IMR-90 (cell line): Measurements from ENCODE around the gene PI4KA. TPM values are rescaled to one million over a fixed set of nuclear protein-coding genes. Genes with fewer than 3 reads are reported as not detected.
A peak's percentile ranks its signal among the peaks of the same experiment; 100 is the strongest.
"Not testable (repeated sequence)": the region's sequence is repeated elsewhere in the genome, so short reads cannot be mapped to it uniquely, and the experiment has no call there.

Experiments used
- ATAC-seq: fragments of 200-7000 bp; cut with Tn5 transposase; 2 replicates; pipeline ENCODE4 v1.9.1; 2020; ENCODE audit warnings: low read depth, mild to moderate bottlenecking, moderate library complexity
- BruUV-seq: library from RNA; stranded (reverse); fragments of 400-500 nt; replicated peaks from 2 replicates; lab custom pipeline; 2021; lab: Mats Ljungman, UMichigan
- CTCF ChIA-PET: fragments of 300-600 bp; formaldehyde crosslinking; extraction: SDS; loops from one replicate; lab custom pipeline; 2021; ENCODE audit warnings: antibody characterized with exemption; lab: Yijun Ruan, JAX
- POLR2A ChIA-PET: fragments of 300-600 bp; sonication (Branson Sonifier 250); formaldehyde crosslinking; loops from one replicate; lab custom pipeline; 2022; ENCODE audit warnings: antibody characterized with exemption; ENCODE audit not compliant: unreplicated experiment; lab: Charles Lee
- DNase-seq: peaks from one replicate; pipeline ENCODE4 v3.0.0; 2013
- H2AFZ ChIP-seq: replicated peaks from 2 replicates; pipeline ENCODE3; 2013; ENCODE audit warnings: low read length, mild to moderate bottlenecking; ENCODE audit not compliant: poor library complexity
- H2AK5ac ChIP-seq: 2 replicates; pipeline ENCODE4 v1.6.1; 2013; ENCODE audit warnings: low read depth, low read length, inconsistent platforms
- H2AK9ac ChIP-seq: replicated peaks from 2 replicates; pipeline ENCODE3; 2013; ENCODE audit warnings: mild to moderate bottlenecking, low read depth, low read length, moderate library complexity; ENCODE audit not compliant: poor library complexity
- H2BK120ac ChIP-seq: 2 replicates; pipeline ENCODE4 v1.6.1; 2013; ENCODE audit warnings: low read depth, low read length, inconsistent platforms
- H2BK15ac ChIP-seq: 3 replicates; pipeline ENCODE4 v1.6.1; 2013; ENCODE audit warnings: low read depth, low read length, inconsistent platforms
- H2BK20ac ChIP-seq: 2 replicates; pipeline ENCODE4 v1.6.1; 2013; ENCODE audit warnings: low read depth, mild to moderate bottlenecking, inconsistent platforms, low read length, moderate library complexity
- H2BK5ac ChIP-seq: 2 replicates; pipeline ENCODE4 v1.6.1; 2013; ENCODE audit warnings: mild to moderate bottlenecking, low read depth, low read length, inconsistent platforms; ENCODE audit not compliant: poor library complexity, severe bottlenecking
- H3K14ac ChIP-seq: replicated peaks from 2 replicates; pipeline ENCODE4 v1.6.1; 2013; ENCODE audit warnings: low read depth, low read length, inconsistent platforms
- H3K18ac ChIP-seq: 2 replicates; pipeline ENCODE4 v1.6.1; 2013; ENCODE audit warnings: low read depth, low read length, control low read depth
- H3K23ac ChIP-seq: 2 replicates; pipeline ENCODE4 v1.6.1; 2013; ENCODE audit warnings: low read depth, low read length, inconsistent platforms
- H3K27ac ChIP-seq: 2 replicates; pipeline ENCODE4 v1.5.1; 2013; ENCODE audit warnings: mild to moderate bottlenecking, control low read depth, low read length; ENCODE audit not compliant: insufficient read depth
- H3K27me3 ChIP-seq: 2 replicates; pipeline ENCODE4 v1.6.1; 2013; ENCODE audit warnings: low read length; ENCODE audit not compliant: control insufficient read depth, insufficient read depth
- H3K36me3 ChIP-seq: 2 replicates; pipeline ENCODE4 v1.6.1; 2013; ENCODE audit warnings: low read length, mixed read lengths; ENCODE audit not compliant: control insufficient read depth, insufficient read depth
- H3K4ac ChIP-seq: 2 replicates; pipeline ENCODE4 v1.6.1; 2013; ENCODE audit warnings: low read depth, low read length, inconsistent platforms
- H3K4me1 ChIP-seq: 2 replicates; pipeline ENCODE4 v1.6.1; 2013; ENCODE audit warnings: low read length, mixed read lengths; ENCODE audit not compliant: control insufficient read depth, insufficient read depth
- H3K4me2 ChIP-seq: 2 replicates; pipeline ENCODE4 v1.6.1; 2013; ENCODE audit warnings: low read depth, mild to moderate bottlenecking, control low read depth, low read length, moderate library complexity
- H3K4me3 ChIP-seq: 2 replicates; pipeline ENCODE4 v1.5.1; 2013; ENCODE audit warnings: low read depth, mild to moderate bottlenecking, control low read depth, low read length, moderate library complexity; ENCODE audit not compliant: insufficient read depth
- H3K56ac ChIP-seq: 2 replicates; pipeline ENCODE4 v1.6.1; 2013; ENCODE audit warnings: low read length, inconsistent platforms; ENCODE audit not compliant: insufficient read depth; ENCODE audit errors: extremely low read depth
- H3K79me1 ChIP-seq, 2 experiments: 2 replicates each; pipeline ENCODE4 v1.6.1; 2013; ENCODE audit warnings: low read length in 2 of 2, inconsistent platforms in 1 of 2, low read depth in 1 of 2
- H3K9ac ChIP-seq: 2 replicates; pipeline ENCODE4 v1.6.1; 2013; ENCODE audit warnings: low read depth, low read length, control low read depth
- H3K9me1 ChIP-seq: 2 replicates; pipeline ENCODE4 v1.6.1; 2013; ENCODE audit warnings: low read length, inconsistent platforms; ENCODE audit not compliant: insufficient read depth
- H3K9me3 ChIP-seq: 2 replicates; pipeline ENCODE4 v1.6.1; 2013; ENCODE audit warnings: low read length; ENCODE audit not compliant: control insufficient read depth, insufficient read depth
- H4K20me1 ChIP-seq: 2 replicates; pipeline ENCODE4 v1.6.1; 2013; ENCODE audit warnings: low read length, inconsistent platforms; ENCODE audit not compliant: insufficient read depth
- H4K5ac ChIP-seq: 2 replicates; pipeline ENCODE4 v1.6.1; 2013; ENCODE audit warnings: mild to moderate bottlenecking, low read depth, low read length, control low read depth
- H4K8ac ChIP-seq, 2 experiments: 2 replicates each; pipeline ENCODE4 v1.6.1; 2013; ENCODE audit warnings: low read depth in 2 of 2, low read length in 2 of 2, control low read depth in 1 of 2, inconsistent platforms in 1 of 2
- H4K91ac ChIP-seq: 2 replicates; pipeline ENCODE4 v1.6.1; 2013; ENCODE audit warnings: low read depth, low read length, inconsistent platforms; ENCODE audit not compliant: insufficient read depth
- CEBPB ChIP-seq: IDR thresholded peaks from 2 replicates; pipeline ENCODE4 v1.6.1; 2012; ENCODE audit warnings: low read depth, low read length, improper control_type of control experiment
- CHD1 ChIP-seq: IDR thresholded peaks from 2 replicates; pipeline ENCODE4 v1.6.1; 2012; ENCODE audit warnings: low read depth, low read length, improper control_type of control experiment
- FOS ChIP-seq: fragments of 150-350 bp; IDR thresholded peaks from 2 replicates; pipeline ENCODE4 v1.6.1; 2016; ENCODE audit warnings: low read depth, low read length
- RCOR1 ChIP-seq: IDR thresholded peaks from 2 replicates; pipeline ENCODE4 v1.6.1; 2012; ENCODE audit warnings: mild to moderate bottlenecking, low read length, improper control_type of control experiment; ENCODE audit not compliant: insufficient replicate concordance
- SMC3 ChIP-seq: fragments of 150-350 bp; IDR thresholded peaks from 2 replicates; pipeline ENCODE4 v1.6.1; 2016; ENCODE audit warnings: low read depth, mild to moderate bottlenecking, antibody characterized with exemption, low read length, moderate library complexity
- WGBS, 2 experiments: methylation state at CpG; one replicate each; pipeline versions ENCODE4 v1.1.5 to v1.1.7; 2013; ENCODE audit warnings: missing lambda C conversion rate in 2 of 2; ENCODE audit not compliant: insufficient read length in 1 of 2; ENCODE audit errors: extremely low coverage in 2 of 2; 5-methylcytosine and 5-hydroxymethylcytosine counted together
- dilution Hi-C: fragments of 300-500 bp; cut with HindIII; formaldehyde crosslinking; loops from one replicate; pipeline ENCODE4 v1.14.3; 2018; ENCODE audit warnings: low sequenced_read_pairs; ENCODE audit not compliant: unreplicated experiment
- in situ Hi-C: fragments of 300-500 bp; cut with MboI; formaldehyde crosslinking; loops from 3 replicates; pipeline ENCODE4 v1.14.3; 2019; ENCODE audit warnings: low sequenced_read_pairs, inconsistent platforms, mixed read lengths
- intact Hi-C: fragments of 100-400 bp; cut with micrococcal nuclease; formaldehyde crosslinking; loops from 2 replicates; pipeline ENCODE4 v1.10.0; 2022
- polyA plus RNA-seq, 3 experiments: library from polyadenylated mRNA; depleted of rRNA; stranded (reverse); fragments of >200 nt; gene quantifications; 2 replicates each; pipeline ENCODE4 v1.2.3, GENCODE V29; 2012; ENCODE audit warnings: low replicate concordance in 1 of 3
- total RNA-seq: library from RNA; depleted of rRNA; stranded (reverse); fragments of >200 nt; gene quantifications from 2 replicates; pipeline ENCODE4 v1.2.3, GENCODE V29; 2012

PI4KA gene
- total and polyA plus RNA-seq, 2 of the 4 experiments (the other 2 are of a cell fraction) = 16.8 to 35.5 TPM

GRCh38 chr22:20829491-20830134 is 29.0 kb downstream of the PI4KA start:
- in situ Hi-C loops (no loop called here), dilution Hi-C loops (no loop called here), intact Hi-C loops (no loop called here)
- no peak overlapping the region for H3K56ac ChIP-seq
- no peak overlapping the region for H3K18ac ChIP-seq
- no peak for TF ChIP-seq FOS
- no peak for TF ChIP-seq CEBPB
- no peak for TF ChIP-seq RCOR1
- no peak for TF ChIP-seq SMC3
- no peak for TF ChIP-seq CHD1
- no peak overlapping the region for H2BK20ac ChIP-seq
- H2BK120ac ChIP-seq = no peak overlapping the region
- H2BK15ac ChIP-seq = no peak overlapping the region
- no CpG with 5 or more reads among the region's 3 CpGs for WGBS, 2 experiments
- H2AK9ac ChIP-seq = no peak overlapping the region
- ChIA-PET CTCF (no interaction called here), POLR2A (no interaction called here)
- BruUV-seq = no TSS peak
- no peak overlapping the region for H3K4me2 ChIP-seq
- H4K20me1 ChIP-seq = no peaks in the 10 kb centered on the region
- no peak overlapping the region for H3K9ac ChIP-seq
- H3K9me3 ChIP-seq = no peaks in the 10 kb centered on the region
- H3K4ac ChIP-seq = no peak overlapping the region
- H3K14ac ChIP-seq = no peak overlapping the region
- no peak overlapping the region for H4K8ac ChIP-seq
- H3K4me3 ChIP-seq = no peak overlapping the region
- no peak overlapping the region for H2AFZ ChIP-seq
- no peak overlapping the region for H4K5ac ChIP-seq
- no peaks in the 10 kb centered on the region for H3K4me1 ChIP-seq
- ATAC-seq (no peak), DNase-seq (no peak)
- H3K27ac ChIP-seq = no peak overlapping the region
- no peak overlapping the region for H4K91ac ChIP-seq
- H2AK5ac ChIP-seq = no peak overlapping the region
- no peak overlapping the region for H3K23ac ChIP-seq
- no peak overlapping the region for H2BK5ac ChIP-seq
- peaks cover 2% of the 10 kb centered on the region; the same call in 1 of the 2 replicates for H3K9me1 ChIP-seq
- peaks cover 20% of the 10 kb centered on the region for H3K36me3 ChIP-seq
- no peaks in the 10 kb centered on the region for H3K27me3 ChIP-seq
- H3K79me1 ChIP-seq = peaks cover 7 to 13% of the 10 kb centered on the region in 2 experiments; a peak in 3 of 4 replicates

GRCh38 chr22:20826373-20827152 is 32.0 kb downstream of the PI4KA start:
- H2BK120ac ChIP-seq, H4K5ac ChIP-seq, CTCF ChIA-PET, H3K18ac ChIP-seq, H3K4ac ChIP-seq, H3K27ac ChIP-seq, H3K23ac ChIP-seq, H2AK9ac ChIP-seq, H3K4me1 ChIP-seq, H2AK5ac ChIP-seq, H3K9ac ChIP-seq, H4K91ac ChIP-seq, H2BK5ac ChIP-seq, H3K27me3 ChIP-seq, intact Hi-C loops, H3K14ac ChIP-seq, H2BK15ac ChIP-seq, dilution Hi-C loops, H2AFZ ChIP-seq, H3K9me3 ChIP-seq, H2BK20ac ChIP-seq, in situ Hi-C loops, H3K4me2 ChIP-seq, H3K56ac ChIP-seq, H3K4me3 ChIP-seq, H4K20me1 ChIP-seq, H4K8ac ChIP-seq, DNase-seq, BruUV-seq, POLR2A ChIA-PET, H3K9me1 ChIP-seq: not testable (repeated sequence)
- peaks cover 7 to 12% of the 10 kb centered on the region in 2 experiments; a peak in 3 of 4 replicates for H3K79me1 ChIP-seq
- peaks cover 12% of the 10 kb centered on the region for H3K36me3 ChIP-seq
- peak; percentile 59; the same call in 1 of the 2 replicates for ATAC-seq
- WGBS, 2 experiments = no CpG with 5 or more reads among the region's 5 CpGs
